HCT116 (cell line): ENCODE data around the gene SERPINB8.

Experiments
- CEBPB ChIP-seq: IDR thresholded peaks from 2 replicates; pipeline ENCODE4 v1.6.1; 2012; ENCODE audit warnings: low read depth
- CTCF ChIP-seq, 3 experiments: fragments of 200-600 bp in 1 of 3; sonication (generic) in 1 of 3; IDR thresholded peaks in 2 of 3; conservative IDR thresholded peaks in 1 of 3; 2 replicates each; pipeline ENCODE4 v1.5.1; 2012 to 2017; ENCODE audit warnings: low read depth in 2 of 3, low read length in 2 of 3, antibody characterized with exemption in 1 of 3, borderline replicate concordance in 1 of 3, control low read depth in 1 of 3, mild to moderate bottlenecking in 1 of 3, mixed read lengths in 1 of 3, mixed run types in 1 of 3, moderate library complexity in 1 of 3; ENCODE audit not compliant: insufficient read depth in 1 of 3
- ELF1 ChIP-seq: IDR thresholded peaks from 2 replicates; pipeline ENCODE4 v1.6.1; 2012; ENCODE audit warnings: low read depth, borderline replicate concordance
- EZH2 ChIP-seq: fragments of 200-600 bp; sonication (generic); IDR thresholded peaks from 2 replicates; pipeline ENCODE4 v1.6.1; 2017; ENCODE audit warnings: antibody characterized with exemption, mixed run types
- FOSL1 ChIP-seq: IDR thresholded peaks from 2 replicates; pipeline ENCODE4 v1.6.1; 2012; ENCODE audit warnings: low read depth
- POLR2A ChIP-seq: IDR thresholded peaks from 2 replicates; pipeline ENCODE4 v1.7.0; 2011; ENCODE audit warnings: borderline replicate concordance; ENCODE audit not compliant: insufficient read depth, insufficient read length; ENCODE audit errors: extremely low read depth
- POLR2AphosphoS5 ChIP-seq: IDR thresholded peaks from 2 replicates; pipeline ENCODE4 v1.6.1; 2011; ENCODE audit warnings: mild to moderate bottlenecking, low read depth, low read length, moderate library complexity
- RAD21 ChIP-seq: IDR thresholded peaks from 2 replicates; pipeline ENCODE4 v1.6.1; 2012; ENCODE audit warnings: low read depth, mild to moderate bottlenecking
- REST ChIP-seq: IDR thresholded peaks from 2 replicates; pipeline ENCODE4 v1.6.1; 2012; ENCODE audit warnings: low read depth
- SIN3A ChIP-seq: IDR thresholded peaks from 2 replicates; pipeline ENCODE4 v1.6.1; 2012; ENCODE audit warnings: low read depth
- SRF ChIP-seq: IDR thresholded peaks from 2 replicates; pipeline ENCODE4 v1.6.1; 2012; ENCODE audit warnings: low read depth
- ZNF274 ChIP-seq: fragments of 200-500 bp; sonication (Bioruptor generic); IDR thresholded peaks from 2 replicates; pipeline ENCODE4 v1.6.1; 2014; ENCODE audit warnings: mild to moderate bottlenecking, low read depth, low read length, inconsistent platforms
- TF ChIP-seq, protein P1 (sequence below): IDR thresholded peaks from 2 replicates; pipeline ENCODE4 v1.6.1; 2012

DNA sequence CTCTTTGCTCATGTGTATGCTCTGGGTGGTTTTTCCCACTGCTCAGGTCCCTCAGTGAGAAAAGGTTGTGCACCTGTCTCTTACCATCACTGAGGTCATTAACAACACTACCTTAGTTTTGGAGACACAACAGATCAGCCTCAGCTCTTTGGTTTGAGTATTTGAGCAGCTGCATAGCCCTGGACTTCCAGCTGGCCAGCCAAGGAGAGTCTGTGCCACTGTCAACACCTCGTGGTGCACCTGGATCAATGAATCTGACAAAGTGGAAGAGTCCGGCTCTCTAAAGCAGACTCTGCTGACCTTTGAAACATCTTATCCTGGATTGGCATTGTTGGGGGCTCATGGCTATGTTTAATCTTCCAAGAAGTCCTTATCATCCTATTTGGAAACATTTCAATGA is 30.0 kb downstream of the SERPINB8 start:
- TF ChIP-seq CTCF (IDR thresholded peaks at IDR 0.05 in 2 of 3, conservative IDR thresholded peaks at IDR 0.05 in 1 of 3; ENCODE audit: borderline replicate concordance in 1 of 3, insufficient read depth in 1 of 3, low read depth in 2 of 3, low read length in 2 of 3) (no peak), POLR2A (no peak), ZNF274 (no peak), SIN3A (no peak), SRF (no peak), ELF1 (no peak), CEBPB (no peak), REST (no peak), EZH2 (no peak), FOSL1 (no peak), RAD21 (no peak), POLR2AphosphoS5 (no peak)
- TF ChIP-seq, protein P1, sequence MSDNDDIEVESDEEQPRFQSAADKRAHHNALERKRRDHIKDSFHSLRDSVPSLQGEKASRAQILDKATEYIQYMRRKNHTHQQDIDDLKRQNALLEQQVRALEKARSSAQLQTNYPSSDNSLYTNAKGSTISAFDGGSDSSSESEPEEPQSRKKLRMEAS = no peak
